GM12874 (cell line): Measurements from ENCODE around the gene SLC43A1.

Experiments
- CTCF ChIP-seq: IDR thresholded peaks from 2 replicates; pipeline ENCODE4 v1.5.1; 2011; ENCODE audit warnings: low read depth, mild to moderate bottlenecking, control low read depth, low read length, moderate library complexity; ENCODE audit not compliant: insufficient read depth

The SLC43A1 gene

GRCh38 chr11:57523419-57523818 lies 7.9 kb upstream of the SLC43A1 start:
- TF ChIP-seq CTCF: no peak

GRCh38 chr11:57521116-57521515 lies 5.6 kb upstream of the SLC43A1 start:
- no peak for TF ChIP-seq CTCF

- TF ChIP-seq CTCF: no peak
These were observed 550 bp upstream of the SLC43A1 start for GRCh38 chr11:57516061-57516443.

- no peak for TF ChIP-seq CTCF
These were observed 767 bp downstream of the SLC43A1 start for GRCh38 chr11:57514538-57515331.

GRCh38 chr11:57513911-57514537 lies 1.5 kb downstream of the SLC43A1 start:
- TF ChIP-seq CTCF: no peak

GRCh38 chr11:57513452-57513795 lies 2.1 kb downstream of the SLC43A1 start:
- TF ChIP-seq CTCF: no peak

GRCh38 chr11:57512646-57513451 lies 2.7 kb downstream of the SLC43A1 start:
- no peak for TF ChIP-seq CTCF
